DMS 273 (cell line): Measurements from ENCODE around the gene CNTN1.
A peak's percentile ranks its signal among the peaks of the same experiment; 100 is the strongest.
"Not testable (repeated sequence)": the region's sequence is repeated elsewhere in the genome, so short reads cannot be mapped to it uniquely, and the experiment has no call there.

Source experiments
- DNase-seq: peaks from one replicate; lab custom pipeline; 2025; ENCODE audit not compliant: unreplicated experiment; lab: John Stamatoyannopoulos, UW

Gene CNTN1

DNA sequence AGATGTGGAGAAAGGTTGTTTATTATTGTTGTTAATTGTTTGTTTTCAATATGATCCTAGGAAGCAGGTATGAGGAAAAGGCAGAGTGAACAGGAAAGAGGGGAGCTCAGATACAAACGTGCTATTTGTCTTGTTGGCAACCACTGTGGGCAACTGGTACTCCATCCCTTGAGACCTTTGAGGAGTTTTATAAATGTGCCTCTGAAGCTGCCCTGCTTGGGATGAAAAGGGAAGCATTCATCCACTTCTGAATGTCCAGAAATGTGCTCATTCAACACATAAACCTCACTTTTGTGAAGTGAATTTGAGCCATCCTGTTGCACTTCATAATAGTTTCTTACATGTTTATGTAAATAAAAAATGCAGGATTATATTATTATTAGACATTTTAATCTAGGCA lies 331.6 kb downstream of the CNTN1 start:
- DNase-seq: no peak

DNA sequence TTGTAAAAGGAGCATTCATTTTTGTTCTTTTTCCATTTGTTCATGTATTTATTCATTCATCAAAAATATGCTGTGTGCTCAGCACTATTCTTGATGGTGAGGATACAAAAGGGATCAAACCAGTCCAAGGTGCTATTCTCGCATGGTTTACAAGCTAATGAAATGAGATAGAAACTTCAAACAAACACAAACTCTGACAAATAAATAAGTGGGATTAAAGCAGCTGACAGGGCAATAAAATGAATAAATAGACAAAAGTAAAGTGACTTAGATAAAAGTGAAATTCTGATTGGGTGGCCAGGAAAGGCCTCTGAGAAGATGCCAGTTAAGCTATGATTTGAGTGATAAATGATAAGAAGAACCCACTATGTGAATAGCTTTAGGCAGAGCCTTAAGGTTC lies 333.9 kb downstream of the CNTN1 start:
- DNase-seq: no peak

DNA sequence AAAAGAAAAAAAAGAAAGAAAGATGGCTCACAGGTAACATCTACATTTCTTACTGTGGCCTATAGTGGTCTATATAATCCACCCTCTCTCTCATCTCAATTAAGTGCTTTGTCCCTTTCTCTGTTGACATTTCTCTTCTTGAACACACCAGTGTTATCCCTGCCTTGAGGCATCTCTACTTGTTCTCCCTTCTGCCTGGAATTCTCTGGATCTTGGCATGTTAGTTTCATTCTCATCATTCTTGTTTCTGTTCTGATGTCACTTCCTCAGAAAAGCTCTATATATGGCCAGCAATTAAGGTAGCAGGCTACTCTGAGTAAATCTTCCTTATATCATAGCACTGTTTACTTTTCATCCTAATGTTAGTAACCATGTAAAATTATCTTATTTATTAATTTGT lies 340.1 kb downstream of the CNTN1 start:
- no peak for DNase-seq

DNA sequence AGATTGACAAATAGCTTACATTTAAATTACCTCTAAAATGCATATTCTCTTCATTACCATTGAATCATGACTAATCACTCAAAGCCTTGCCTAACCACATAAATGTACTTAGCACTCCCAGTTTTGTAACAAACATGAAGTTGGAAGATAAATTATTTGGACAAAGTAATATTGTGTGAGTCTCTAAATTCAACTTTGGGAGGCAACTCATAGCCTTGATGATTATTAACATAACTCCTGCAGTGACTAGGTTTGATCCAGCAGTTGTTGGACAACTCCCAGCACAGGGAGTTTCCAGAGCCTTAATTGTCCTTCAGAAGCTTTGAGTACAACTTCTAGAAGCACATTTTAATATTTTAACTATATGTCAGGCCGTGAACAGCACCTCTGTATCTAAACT lies 342.4 kb downstream of the CNTN1 start:
- DNase-seq: peak; percentile 32

DNA sequence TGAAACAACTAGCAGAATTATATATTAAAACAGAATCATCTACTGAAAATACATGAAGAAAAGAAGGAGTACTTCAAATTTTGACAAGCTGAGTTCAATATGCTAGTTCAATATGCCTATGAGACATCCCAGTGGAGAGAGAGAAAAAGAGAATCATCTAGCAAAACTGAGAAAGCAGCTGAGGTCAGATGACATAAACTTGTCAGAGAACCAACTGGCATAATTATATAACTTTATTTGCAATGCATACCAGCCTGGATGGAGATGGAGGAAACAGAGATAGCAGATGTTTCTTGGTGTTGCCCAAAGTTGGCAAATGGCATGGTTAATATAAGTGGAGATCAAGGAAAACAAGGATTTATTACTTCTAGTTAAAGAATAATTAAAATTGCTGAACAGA lies 347.2 kb downstream of the CNTN1 start:
- peak; percentile 3 for DNase-seq

DNA sequence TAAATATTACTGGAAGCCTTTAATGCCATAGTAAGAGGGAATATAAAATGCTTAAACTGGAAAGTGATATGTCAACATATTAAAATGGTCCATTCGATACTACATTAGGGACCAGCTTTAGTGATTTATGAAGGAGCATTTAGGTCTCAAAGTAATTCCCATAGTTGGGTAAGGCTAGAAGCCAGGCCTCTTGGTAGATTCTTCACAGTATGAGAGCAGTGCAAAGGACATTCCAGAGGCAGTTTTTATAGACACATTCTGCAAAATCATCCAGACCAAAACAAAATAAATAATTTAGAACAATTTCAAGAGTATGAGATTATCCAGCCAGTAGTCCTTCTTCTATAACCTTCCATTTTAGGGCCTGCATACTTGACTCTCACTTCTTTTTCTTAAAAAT lies 353.3 kb downstream of the CNTN1 start:
- DNase-seq: no peak

DNA sequence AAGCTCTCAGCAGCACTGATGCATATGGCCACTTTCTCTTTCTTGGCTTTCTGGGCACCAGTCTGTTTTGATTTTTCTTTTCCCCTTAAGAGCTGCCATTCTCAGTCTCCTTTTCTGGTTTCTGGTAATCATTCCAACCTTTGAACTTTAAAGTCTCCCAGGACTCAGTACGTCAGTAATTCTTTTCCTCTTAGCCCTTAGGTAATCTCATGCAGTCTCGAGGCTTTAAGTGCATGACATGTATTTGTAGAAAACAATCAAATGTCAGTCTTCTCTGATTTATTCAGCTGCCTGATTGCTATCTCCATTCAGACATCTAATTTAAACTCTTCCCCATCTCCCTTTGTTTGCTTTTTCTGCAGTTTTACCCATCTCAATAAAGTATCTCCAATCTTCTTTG lies 356.8 kb downstream of the CNTN1 start:
- no peak for DNase-seq

DNA sequence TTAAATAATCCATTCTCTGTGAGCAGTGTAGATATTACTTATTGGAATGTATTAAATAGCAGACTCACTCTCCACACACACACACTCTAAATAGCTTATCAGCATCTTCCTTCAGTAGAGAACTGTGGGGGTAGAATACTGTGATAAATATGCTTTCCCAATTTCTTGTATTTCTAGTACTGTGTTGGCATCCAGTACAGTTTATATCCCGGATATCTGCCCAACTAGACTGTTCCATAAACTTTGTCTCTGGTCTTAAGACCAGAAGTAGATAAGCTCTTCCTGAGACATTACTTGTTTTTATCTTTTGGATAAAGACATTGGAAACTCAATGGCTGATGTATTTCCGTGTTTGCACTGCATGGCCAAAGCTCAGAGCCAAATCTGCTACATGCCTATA lies 359.7 kb downstream of the CNTN1 start:
- DNase-seq: no peak

DNA sequence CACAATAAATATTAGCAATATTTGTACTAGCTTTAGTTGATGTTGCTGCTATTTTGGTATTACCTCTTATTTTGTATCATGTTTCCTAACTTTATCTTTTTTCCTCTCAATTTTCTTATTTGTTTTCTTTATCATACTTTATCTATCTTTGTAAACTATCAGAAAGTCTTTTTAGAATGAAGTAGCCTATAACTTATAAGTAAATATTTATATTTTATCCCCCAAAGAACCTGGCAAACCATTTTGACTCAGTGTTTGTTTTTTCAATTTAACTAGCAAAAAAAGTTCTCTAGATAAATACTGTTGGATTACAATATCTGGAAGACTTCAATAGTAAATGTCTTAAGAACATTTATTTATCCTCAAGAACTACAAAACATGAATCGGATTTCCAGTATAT lies 360.2 kb downstream of the CNTN1 start:
- no peak for DNase-seq

DNA sequence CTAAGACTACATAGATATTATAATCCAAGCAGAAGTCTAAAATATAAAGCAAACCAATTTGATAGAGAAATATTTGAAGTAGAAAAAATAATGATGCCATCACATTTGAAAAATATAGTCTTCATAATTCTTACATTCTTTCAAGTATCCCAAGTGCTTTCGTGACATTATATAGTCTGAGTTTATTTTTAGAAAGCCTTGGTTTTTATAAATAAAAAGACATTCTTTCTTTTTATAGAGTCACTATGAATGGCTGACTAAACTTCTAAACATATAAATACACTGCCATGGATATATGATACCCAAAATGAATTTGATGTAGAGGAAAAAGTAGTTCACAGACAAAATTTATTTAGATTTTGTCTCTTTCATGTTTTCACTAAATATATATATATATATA lies 360.8 kb downstream of the CNTN1 start:
- DNase-seq: no peak

DNA sequence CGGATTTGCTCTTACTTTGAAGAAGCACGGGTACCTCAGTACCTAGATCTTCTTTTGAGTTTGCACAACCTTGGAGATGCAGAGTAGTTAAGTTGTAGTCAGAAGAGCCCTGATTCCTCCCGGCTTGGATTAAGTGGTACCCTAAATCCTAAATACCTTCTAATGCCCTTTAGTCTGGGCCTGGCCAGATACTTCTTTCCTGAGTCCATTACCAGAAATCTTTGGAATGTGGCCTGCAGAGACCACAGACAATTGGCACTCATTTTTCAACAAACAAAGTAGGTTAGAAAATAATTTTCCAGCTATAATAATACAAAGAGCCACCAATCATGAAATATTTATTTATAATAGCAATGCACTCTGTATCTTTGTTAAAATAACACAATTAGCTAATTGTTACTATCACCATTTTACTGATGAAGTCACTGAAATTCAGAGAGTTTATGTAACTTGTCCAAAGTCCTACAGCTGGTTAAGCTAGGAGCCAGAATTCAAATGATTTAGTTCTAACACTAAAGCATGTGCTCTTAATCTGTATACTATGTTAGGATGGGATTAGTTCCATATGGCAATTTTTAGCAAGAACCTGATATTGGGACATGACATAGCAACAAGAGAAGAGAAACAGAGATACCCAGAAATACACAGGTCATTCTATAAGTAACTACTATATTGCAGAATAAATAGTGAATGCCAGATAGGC lies 363.8 kb downstream of the CNTN1 start:
- no peak for DNase-seq

DNA sequence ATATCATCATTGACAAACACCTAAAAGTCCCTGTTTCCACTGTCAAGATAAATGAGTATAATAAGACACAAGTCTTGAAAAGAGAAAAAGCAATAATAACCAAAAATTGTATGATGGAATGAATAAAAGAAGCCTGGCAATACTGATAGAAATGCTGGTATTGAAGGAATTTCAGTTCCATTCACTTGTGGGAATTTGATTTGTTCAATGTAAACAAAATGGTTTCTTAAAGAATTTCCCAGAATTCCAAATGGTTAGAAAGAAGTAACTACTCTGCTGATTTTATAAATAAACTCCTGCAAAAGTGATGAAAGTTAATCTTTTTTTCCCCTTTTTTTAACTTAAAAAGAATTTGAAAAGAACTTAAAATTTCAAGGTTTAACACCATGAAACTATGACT lies 366.0 kb downstream of the CNTN1 start:
- DNase-seq: no peak

DNA sequence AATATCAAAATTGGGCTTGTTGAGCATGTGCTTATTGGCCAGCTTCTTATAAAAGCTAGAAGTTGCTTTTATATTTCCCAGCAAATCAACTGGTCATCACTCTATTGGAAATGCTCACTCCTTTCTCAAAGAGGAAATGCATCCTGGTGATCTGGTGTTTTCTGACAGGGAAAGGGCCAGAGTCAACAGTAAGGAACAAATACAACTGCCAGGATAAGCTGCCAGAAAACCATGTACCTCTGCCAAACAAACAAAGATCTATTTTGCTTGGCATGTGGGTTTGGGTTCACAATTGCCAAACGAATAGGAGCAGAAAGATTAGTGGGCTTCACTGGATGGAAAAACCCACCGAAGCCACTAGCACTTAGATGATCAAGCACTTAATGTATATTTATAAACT lies 369.0 kb downstream of the CNTN1 start:
- no peak for DNase-seq

DNA sequence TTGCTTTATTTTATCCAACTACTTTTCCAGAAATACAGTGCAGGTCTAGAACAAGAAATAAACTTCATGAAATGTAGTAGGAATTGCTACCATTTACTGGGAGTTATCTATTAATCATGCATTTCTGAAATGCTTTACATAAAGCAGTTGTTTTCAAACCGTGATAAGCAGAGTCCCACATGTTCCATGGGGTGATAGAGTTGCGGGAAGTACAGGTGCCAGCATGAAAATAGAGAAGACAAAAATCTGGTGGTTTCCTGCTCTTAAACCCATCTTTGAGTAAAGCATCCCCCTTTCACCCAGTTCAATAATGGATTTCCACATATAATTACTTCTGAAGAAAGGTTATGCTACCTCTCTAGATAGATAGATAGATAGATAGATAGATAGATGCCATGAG lies 372.2 kb downstream of the CNTN1 start:
- no peak for DNase-seq

DNA sequence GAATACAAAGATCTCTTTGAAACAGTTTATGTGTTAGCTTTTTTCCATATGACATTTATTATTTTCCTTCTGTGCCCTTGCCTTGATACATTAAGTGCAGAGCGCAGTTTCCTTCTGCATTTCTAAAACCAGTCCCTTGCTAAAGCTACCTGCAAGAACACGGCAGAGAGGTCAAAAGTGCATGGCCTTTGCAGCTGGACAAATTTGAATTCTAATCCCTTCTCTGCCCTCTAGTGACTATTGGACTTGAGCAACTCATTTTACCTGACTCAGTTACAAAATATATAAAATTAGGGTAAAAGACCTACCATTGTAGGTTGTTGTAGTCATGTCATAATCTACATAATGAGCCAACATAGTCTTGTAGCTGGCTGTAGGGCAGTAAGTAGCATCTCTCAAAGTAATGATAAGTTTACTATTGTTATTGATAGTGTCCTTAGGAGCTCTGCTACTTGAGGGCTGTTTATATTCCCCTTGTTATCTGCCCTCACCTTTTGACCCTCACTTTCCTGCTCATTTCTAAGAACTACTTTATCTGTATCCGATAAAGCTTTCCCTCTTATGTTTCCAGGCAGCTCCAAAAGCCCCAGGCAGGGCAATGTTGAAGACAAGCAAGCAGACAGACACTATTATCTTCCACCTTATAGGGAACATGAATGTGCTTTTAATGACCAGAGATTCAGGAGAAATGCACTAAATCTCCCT lies 375.9 kb downstream of the CNTN1 start:
- no peak for DNase-seq

DNA sequence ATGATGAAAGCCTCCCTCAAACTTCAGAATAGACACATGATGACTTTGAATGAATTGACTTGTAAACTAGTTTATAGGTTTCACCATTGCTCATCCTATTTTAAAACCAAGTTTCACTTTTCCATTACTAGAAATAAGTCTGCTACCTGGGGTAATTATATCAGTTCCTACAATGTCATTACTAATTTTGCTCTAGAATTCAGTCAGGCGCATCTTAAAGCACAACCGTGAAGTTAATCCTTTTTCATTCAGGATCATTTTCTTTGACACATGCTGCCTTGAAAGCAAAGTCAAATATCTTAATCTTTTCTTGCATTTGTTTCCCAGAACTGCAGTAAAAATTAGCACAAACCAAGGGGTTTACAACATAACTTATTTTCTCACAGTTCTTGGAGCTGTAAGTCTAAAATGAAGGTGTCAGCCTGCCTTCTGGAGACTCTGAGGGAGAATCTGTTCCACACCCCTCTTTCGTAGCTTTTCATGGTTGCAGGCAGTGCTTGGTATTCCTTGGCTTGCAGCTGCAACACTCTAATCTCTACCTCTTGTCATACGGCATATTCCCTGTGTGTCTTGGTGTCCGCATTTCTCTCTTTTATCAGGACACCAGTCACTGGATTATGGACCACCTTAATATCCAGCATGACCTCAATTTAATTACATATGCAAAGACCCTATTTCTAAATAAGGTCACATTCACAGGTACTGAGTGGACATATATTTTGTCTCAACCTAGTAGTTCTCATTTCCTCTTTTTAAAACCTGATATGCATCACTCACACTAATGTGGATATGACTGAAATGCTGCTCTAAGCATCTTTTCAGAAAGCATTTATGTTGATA lies 381.6 kb downstream of the CNTN1 start:
- DNase-seq: no peak

DNA sequence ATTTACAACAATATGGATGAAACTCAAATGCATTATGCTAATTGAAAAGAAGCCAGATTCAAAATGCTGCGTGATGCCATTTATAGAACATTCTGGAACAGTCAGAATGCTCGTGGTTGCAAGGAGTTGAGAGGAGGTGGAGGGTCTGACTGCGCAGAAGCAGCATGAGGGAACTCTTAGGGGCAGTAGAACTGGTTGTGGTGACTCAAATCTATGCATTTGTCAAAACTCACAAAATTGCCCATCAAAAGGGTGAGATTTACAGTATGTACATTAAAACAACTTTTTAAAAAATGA lies 382.2 kb downstream of the CNTN1 start:
- no peak for DNase-seq

DNA sequence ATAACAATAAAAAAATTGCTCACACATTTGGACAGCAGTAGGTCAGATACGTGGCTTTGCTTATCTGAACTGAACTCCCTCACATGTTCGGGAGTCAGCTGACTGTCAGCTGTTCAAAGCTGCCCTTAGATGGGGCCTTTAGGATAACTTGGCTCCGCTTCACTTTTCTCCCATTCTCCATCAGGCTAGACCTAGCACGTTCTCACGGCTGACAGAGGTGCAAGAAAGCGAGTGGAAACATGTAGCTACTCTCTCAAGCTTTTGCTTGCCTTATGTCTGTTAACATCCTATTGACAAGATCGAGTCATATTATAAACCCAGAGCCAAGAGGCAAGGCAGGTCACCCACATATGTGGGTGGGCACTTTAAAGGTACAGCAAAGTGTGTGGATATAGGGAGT lies 383.9 kb downstream of the CNTN1 start:
- no peak for DNase-seq

DNA sequence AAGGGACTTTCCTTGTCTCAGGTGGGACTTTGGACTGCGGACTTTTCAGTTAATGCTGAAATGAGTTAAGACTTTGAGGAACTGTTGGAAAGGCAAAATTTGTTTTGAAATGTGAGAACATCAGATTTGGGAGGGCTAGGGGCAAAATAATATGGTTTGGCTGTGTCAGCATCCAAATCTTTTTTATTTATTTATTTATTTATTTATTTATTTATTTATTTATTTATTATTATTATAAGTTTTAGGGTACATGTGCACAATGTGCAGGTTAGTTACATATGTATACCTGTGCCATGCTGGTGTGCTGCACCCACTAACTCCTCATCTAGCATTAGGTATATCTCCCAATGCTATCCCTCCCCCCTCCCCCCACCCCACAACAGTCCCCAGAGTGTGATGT lies 389.0 kb downstream of the CNTN1 start:
- not testable (repeated sequence) for DNase-seq

DNA sequence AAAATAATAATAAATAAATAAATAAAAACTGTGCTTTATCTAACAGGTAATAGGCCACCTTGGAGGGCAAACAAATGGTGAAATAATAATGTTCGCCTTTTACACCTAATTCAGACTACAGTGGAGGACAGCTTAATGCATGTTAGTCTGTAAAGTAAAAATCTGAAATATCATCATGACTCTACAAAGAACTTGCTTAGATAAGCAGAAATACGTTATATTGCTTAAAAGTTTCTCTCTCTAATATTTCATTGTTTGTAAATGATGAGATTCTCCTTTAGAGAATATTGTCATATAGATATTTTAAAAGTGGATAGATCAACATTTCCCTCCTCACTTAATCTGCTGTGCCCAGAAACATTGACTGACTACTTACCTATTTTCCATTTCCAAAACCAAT lies 397.2 kb downstream of the CNTN1 start:
- no peak for DNase-seq

DNA sequence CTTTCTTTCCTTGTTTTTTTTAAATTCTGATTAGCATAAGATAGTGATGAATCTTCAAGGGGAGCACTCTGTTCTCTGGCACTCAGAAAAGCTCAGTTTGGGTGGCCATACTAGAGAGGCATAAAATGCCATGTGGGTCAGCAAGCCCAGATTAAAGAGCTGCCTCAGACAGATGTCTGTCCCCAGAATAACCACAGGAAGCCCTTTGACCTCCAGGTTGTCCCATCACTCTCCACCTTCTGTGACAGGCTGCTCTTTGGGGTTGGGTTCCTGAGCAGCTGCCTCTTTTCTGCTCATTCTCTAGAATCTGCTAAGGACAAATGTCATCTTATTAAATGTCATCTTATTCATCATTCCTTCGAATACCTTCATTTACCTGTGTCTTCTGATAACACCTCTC lies 399.9 kb downstream of the CNTN1 start:
- DNase-seq: no peak

DNA sequence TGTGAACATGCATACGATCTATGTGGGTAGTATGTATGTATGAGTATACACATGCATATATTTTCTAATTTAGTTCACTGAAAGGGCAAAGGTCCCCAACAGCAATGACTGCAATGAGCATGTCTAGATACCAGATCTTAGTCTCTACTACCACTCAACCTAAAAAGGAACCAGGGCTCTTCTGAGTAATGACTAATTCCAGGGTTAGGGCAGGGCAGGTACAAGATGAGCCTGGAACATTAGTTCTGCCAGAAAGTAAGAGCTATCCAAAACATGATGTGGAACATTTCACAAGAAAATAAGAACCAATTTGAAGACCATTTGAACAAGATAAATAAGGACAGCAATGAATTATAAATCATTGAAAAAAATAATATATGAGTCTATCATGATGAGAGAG lies 404.6 kb downstream of the CNTN1 start:
- no peak for DNase-seq
